Choroid plexus epithelial cell (primary cell): ENCODE data around the gene PPM1L.

ENCODE experiments used
- DNase-seq: peaks from one replicate; pipeline ENCODE4 v3.0.0-alpha.2; 2010; ENCODE audit warnings: low read depth
- H3K4me3 ChIP-seq: 2 replicates; pipeline ENCODE4 v1.5.1; 2011; ENCODE audit warnings: low read depth, mild to moderate bottlenecking, control low read depth, low read length, moderate library complexity
- CTCF ChIP-seq: conservative IDR thresholded peaks from 2 replicates; pipeline ENCODE4 v1.5.1; 2011; ENCODE audit warnings: low read depth, mild to moderate bottlenecking, control low read depth, inconsistent platforms, low read length, moderate library complexity

The PPM1L gene

DNA sequence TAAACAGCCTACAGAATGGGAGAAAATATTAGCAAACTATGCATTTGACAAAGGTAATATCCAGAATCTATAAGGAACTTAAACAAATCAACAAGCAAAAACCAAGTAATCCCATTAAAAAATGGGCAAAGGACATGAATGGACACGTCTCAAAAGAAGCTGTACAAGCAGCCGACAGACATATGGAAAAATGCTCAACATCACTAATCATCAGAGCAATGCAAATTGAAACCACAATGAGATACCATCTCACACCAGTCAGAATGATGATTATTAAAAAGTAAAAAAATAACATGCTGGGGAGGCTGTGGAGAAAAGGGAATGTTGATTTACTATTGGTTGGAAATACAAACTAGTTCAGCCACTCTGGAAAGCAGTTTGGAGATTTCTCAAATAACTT is 30.7 kb upstream of the PPM1L start:
- DNase-seq: no peak
- H3K4me3 ChIP-seq: no peak overlapping the region
- TF ChIP-seq CTCF: no peak

DNA sequence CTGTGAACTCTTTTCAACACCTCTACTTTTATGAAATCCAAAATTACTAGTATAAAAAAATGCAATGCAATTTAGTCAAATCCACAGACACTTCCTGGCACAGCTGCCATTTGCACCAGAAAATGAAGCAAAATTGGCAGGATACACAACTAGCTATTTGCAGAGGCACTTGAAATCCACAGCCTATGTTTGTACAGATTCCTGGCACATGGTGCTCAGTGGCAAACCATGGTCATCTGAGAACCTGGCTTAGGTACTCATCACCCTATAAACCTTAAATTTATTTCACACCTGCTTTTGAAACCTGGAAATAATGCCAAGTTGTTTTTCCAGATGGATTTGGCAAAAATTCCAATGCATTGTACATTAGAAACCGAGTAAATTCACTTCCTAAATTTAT is 20.2 kb upstream of the PPM1L start:
- TF ChIP-seq CTCF: no peak
- no peak overlapping the region for H3K4me3 ChIP-seq
- no peak for DNase-seq

DNA sequence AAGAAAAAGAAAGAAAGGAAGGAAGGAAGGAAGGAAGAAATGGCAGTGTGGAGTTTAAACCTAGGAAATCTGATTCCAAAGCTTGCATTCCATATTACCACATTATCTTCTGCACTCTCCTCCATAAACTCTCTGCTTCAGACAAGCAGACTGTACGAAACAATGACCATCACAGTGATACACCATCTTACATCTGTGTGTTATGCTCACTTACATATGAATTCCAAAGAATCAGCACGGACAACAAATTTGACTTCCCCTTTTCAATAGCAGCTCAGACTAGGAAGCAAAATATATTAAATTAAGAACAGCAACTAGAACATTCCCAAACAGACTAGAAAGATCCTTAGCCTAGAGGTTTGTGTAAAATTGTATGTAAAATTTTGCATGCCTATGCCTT is 18.0 kb upstream of the PPM1L start:
- no peak for DNase-seq
- no peak for TF ChIP-seq CTCF
- H3K4me3 ChIP-seq: no peak overlapping the region

- no peak overlapping the region for H3K4me3 ChIP-seq
- DNase-seq: no peak
- no peak for TF ChIP-seq CTCF
Measured at GRCh38 chr3:160739079-160739478, 17.0 kb upstream of the PPM1L start.

DNA sequence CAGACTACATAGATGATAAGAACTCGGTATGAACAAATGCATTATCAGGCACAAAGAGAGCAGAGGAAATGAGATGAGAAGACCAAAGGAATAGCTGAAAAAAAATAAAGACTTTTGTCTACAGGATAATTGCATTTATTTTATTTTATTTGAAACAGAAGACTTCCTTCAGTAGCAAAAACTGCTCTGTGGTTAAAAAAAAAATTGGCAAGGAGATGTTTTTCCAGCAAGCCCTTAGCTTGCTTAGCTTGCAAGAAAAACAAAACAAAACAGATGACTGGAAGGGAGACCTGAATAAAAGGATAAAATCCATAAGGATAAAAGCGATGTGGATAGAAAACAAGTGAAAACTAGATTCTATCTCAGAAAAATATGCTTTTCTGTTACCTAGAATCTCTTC is 9.1 kb upstream of the PPM1L start:
- DNase-seq: no peak
- no peak for TF ChIP-seq CTCF
- no peak overlapping the region for H3K4me3 ChIP-seq

DNA sequence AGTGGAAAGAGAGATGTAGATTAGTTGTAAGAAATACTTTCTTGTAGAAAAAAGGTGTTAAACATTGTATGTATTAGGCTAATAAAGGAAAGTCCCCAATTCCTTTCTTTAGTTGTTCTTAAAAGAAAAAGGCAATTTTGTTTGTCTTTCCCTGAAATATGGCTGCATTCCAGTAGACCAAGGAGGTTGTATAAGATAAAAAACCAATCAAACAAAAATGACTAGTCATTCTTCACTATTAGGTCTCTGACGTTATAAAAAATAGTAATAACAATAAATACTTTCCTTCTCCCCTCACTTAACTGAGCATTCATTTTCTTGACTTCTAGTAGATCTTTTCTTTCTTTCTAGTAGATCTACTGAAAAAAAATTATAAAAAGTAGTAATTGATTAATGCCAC is 8.6 kb upstream of the PPM1L start:
- no peak for DNase-seq
- TF ChIP-seq CTCF: no peak
- no peak overlapping the region for H3K4me3 ChIP-seq

GRCh38 chr3:160748231-160748630 is 7.8 kb upstream of the PPM1L start:
- no peak for TF ChIP-seq CTCF
- no peak for DNase-seq
- no peak overlapping the region for H3K4me3 ChIP-seq
